GM18499 (cell line): ENCODE results near the gene GID4.

Experiments
- ATAC-seq: cut with Tn5 transposase; IDR thresholded peaks from one replicate; pipeline ENCODE4 v1.9.1; 2021; ENCODE audit warnings: moderate number of reproducible peaks; ENCODE audit not compliant: insufficient read depth, unreplicated experiment

The GID4 gene

GRCh38 chr17:18089613-18090012 lies 50.4 kb downstream of the GID4 start:
- ATAC-seq = no peak

- no peak for ATAC-seq
Observed at GRCh38 chr17:18093616-18094408, 54.6 kb downstream of the GID4 start.

- no peak for ATAC-seq
Observed at GRCh38 chr17:18094409-18094807, 55.2 kb downstream of the GID4 start.

- no peak for ATAC-seq
Observed at GRCh38 chr17:18099516-18099915, 60.3 kb downstream of the GID4 start.

- ATAC-seq = no peak
Observed at GRCh38 chr17:18100616-18101015, 61.4 kb downstream of the GID4 start.

GRCh38 chr17:18101828-18102227 lies 62.6 kb downstream of the GID4 start:
- no peak for ATAC-seq

GRCh38 chr17:18102640-18103039 lies 63.4 kb downstream of the GID4 start:
- ATAC-seq = no peak

GRCh38 chr17:18105027-18105426 lies 65.8 kb downstream of the GID4 start:
- no peak for ATAC-seq

GRCh38 chr17:18105595-18105994 lies 66.4 kb downstream of the GID4 start:
- no peak for ATAC-seq

GRCh38 chr17:18106211-18106610 lies 67.0 kb downstream of the GID4 start:
- ATAC-seq = no peak

- ATAC-seq = no peak
Observed at GRCh38 chr17:18107061-18107790, 68.0 kb downstream of the GID4 start.

GRCh38 chr17:18107971-18108370 lies 68.8 kb downstream of the GID4 start:
- ATAC-seq = no peak

- ATAC-seq = no peak
Observed at GRCh38 chr17:18108401-18109312, 69.4 kb downstream of the GID4 start, which contains the start of gene MYO15A. TSS of gene MYO15A (plus strand) at chr17:18108756. CDS start at chr17:18118801, 10,045 bp downstream.

GRCh38 chr17:18109935-18110485 lies 70.8 kb downstream of the GID4 start:
- ATAC-seq = no peak

GRCh38 chr17:18110636-18111145 lies 71.5 kb downstream of the GID4 start:
- no peak for ATAC-seq

GRCh38 chr17:18111330-18111971 lies 72.2 kb downstream of the GID4 start:
- no peak for ATAC-seq

- no peak for ATAC-seq
Observed at GRCh38 chr17:18115517-18115916, 76.3 kb downstream of the GID4 start.

GRCh38 chr17:18116078-18116477 lies 76.9 kb downstream of the GID4 start:
- no peak for ATAC-seq

GRCh38 chr17:18117533-18117932 lies 78.3 kb downstream of the GID4 start:
- ATAC-seq = no peak
